PC-3 (cell line): ENCODE measurements around the gene ZNF746. TPM values are rescaled to one million over a fixed set of nuclear protein-coding genes. Genes with fewer than 3 reads are reported as not detected.

Experiments used
- ATAC-seq: fragments of 200-7000 bp; cut with Tn5 transposase; 2 replicates; pipeline ENCODE4 v1.9.1; 2020; ENCODE audit warnings: mild to moderate bottlenecking, moderate library complexity
- BruUV-seq: library from RNA; stranded (reverse); fragments of 400-500 nt; replicated peaks from 2 replicates; lab custom pipeline; 2021; lab: Mats Ljungman, UMichigan
- CTCF ChIA-PET: fragments of 300-600 bp; sonication (Branson Sonifier 250); formaldehyde crosslinking; loops from one replicate; lab custom pipeline; 2022; ENCODE audit warnings: antibody characterized with exemption; lab: Charles Lee
- POLR2A ChIA-PET: fragments of 300-600 bp; sonication (Branson Sonifier 250); formaldehyde crosslinking; loops from one replicate; lab custom pipeline; 2022; ENCODE audit warnings: antibody characterized with exemption; ENCODE audit not compliant: unreplicated experiment; lab: Charles Lee
- DNase-seq: peaks from one replicate; pipeline ENCODE4 v3.0.0-alpha.2; 2015
- H2AFZ ChIP-seq: fragments of 300-600 bp; sonication (generic); 2 replicates; pipeline ENCODE4 v1.6.0; 2016; ENCODE audit warnings: antibody characterized with exemption, low read length
- H3F3A ChIP-seq: fragments of 300-600 bp; sonication (generic); one replicate; pipeline ENCODE4 v1.6.0; 2017; ENCODE audit warnings: antibody characterized with exemption, low read length, control low read depth, mild to moderate bottlenecking; ENCODE audit not compliant: unreplicated experiment
- H3K27ac ChIP-seq: fragments of 300-600 bp; sonication (generic); 2 replicates; pipeline ENCODE4 v1.5.1; 2016; ENCODE audit warnings: mild to moderate bottlenecking, low read length
- H3K27me3 ChIP-seq: fragments of 300-600 bp; sonication (generic); 2 replicates; pipeline ENCODE4 v1.6.1; 2016; ENCODE audit warnings: low read length, mixed read lengths
- H3K36me3 ChIP-seq: fragments of 300-600 bp; sonication (generic); 2 replicates; pipeline ENCODE4 v1.6.1; 2016; ENCODE audit warnings: low read depth, mixed run types, low read length, mixed read lengths
- H3K4me1 ChIP-seq: fragments of 300-600 bp; sonication (generic); 2 replicates; pipeline ENCODE4 v1.5.1; 2016; ENCODE audit warnings: low read length; ENCODE audit not compliant: insufficient read depth
- H3K4me2 ChIP-seq: fragments of 300-600 bp; sonication (generic); 2 replicates; pipeline ENCODE4 v1.6.0; 2016; ENCODE audit warnings: low read length
- H3K4me3 ChIP-seq: fragments of 300-600 bp; sonication (generic); 2 replicates; pipeline ENCODE4 v1.5.1; 2016; ENCODE audit warnings: mild to moderate bottlenecking, low read length, mixed read lengths
- H3K79me2 ChIP-seq: fragments of 300-600 bp; sonication (generic); 2 replicates; pipeline ENCODE4 v1.6.1; 2017; ENCODE audit warnings: low read length, mixed read lengths
- H3K9ac ChIP-seq: fragments of 300-600 bp; sonication (generic); 2 replicates; pipeline ENCODE4 v1.6.0; 2016; ENCODE audit warnings: mild to moderate bottlenecking, low read length
- H3K9me2 ChIP-seq: fragments of 300-600 bp; sonication (generic); replicated peaks from 2 replicates; pipeline ENCODE4 v1.6.1; 2016; ENCODE audit warnings: mixed run types, low read length, mixed read lengths
- H3K9me3 ChIP-seq: fragments of 300-600 bp; sonication (generic); 2 replicates; pipeline ENCODE4 v1.6.1; 2016; ENCODE audit warnings: low read length, mixed read lengths
- H4K20me1 ChIP-seq: fragments of 300-600 bp; sonication (generic); 2 replicates; pipeline ENCODE4 v1.6.1; 2016; ENCODE audit warnings: low read length, mixed read lengths
- EZH2 ChIP-seq: fragments of 300-600 bp; sonication (generic); IDR thresholded peaks from one replicate; pipeline ENCODE4 v1.6.1; 2017; ENCODE audit warnings: antibody characterized with exemption, mild to moderate bottlenecking, low read length; ENCODE audit not compliant: unreplicated experiment
- EZH2phosphoT487 ChIP-seq: fragments of 300-600 bp; sonication (generic); IDR thresholded peaks from 2 replicates; pipeline ENCODE4 v1.6.1; 2018; ENCODE audit warnings: mild to moderate bottlenecking, antibody characterized with exemption, low read length, borderline replicate concordance
- intact Hi-C: fragments of 100-400 bp; cut with micrococcal nuclease; formaldehyde crosslinking; loops from 2 replicates; pipeline ENCODE4 v1.9.0; 2023
- total RNA-seq: library from RNA; depleted of rRNA; stranded (reverse); fragments of >200 nt; gene quantifications from 2 replicates; pipeline ENCODE4 v1.2.3, GENCODE V29; 2014
- TF ChIP-seq, protein P1 (sequence below): fragments of 300-600 bp; sonication (generic); conservative IDR thresholded peaks from 2 replicates; pipeline ENCODE4 v1.5.1; 2017; ENCODE audit warnings: antibody characterized with exemption, low read depth, mild to moderate bottlenecking, low read length

Gene ZNF746
- total RNA-seq, 1 experiment from 2014 or later: 19.6 TPM

- Histone ChIP-seq H3K9me2 (no peaks in the 10 kb centered on the region), H3K27ac (no peak overlapping the region), H3K79me2 (no peaks in the 10 kb centered on the region), H3K4me1 (no peaks in the 10 kb centered on the region), H2AFZ (no peak overlapping the region), H3K4me3 (no peak overlapping the region), H3F3A (no peaks in the 10 kb centered on the region), H3K9ac (no peak overlapping the region), H3K27me3 (no peaks in the 10 kb centered on the region), H3K4me2 (no peak overlapping the region), H3K36me3 (peaks cover 11% of the 10 kb centered on the region; the same call in 1 of the 2 replicates), H4K20me1 (no peaks in the 10 kb centered on the region), H3K9me3 (no peaks in the 10 kb centered on the region)
- CTCF ChIA-PET: no interaction called here
- POLR2A ChIA-PET: no interaction called here
- intact Hi-C loops: no loop called here
- DNase-seq (no peak), ATAC-seq (no peak)
- BruUV-seq: no TSS peak
- TF ChIP-seq, protein P1, sequence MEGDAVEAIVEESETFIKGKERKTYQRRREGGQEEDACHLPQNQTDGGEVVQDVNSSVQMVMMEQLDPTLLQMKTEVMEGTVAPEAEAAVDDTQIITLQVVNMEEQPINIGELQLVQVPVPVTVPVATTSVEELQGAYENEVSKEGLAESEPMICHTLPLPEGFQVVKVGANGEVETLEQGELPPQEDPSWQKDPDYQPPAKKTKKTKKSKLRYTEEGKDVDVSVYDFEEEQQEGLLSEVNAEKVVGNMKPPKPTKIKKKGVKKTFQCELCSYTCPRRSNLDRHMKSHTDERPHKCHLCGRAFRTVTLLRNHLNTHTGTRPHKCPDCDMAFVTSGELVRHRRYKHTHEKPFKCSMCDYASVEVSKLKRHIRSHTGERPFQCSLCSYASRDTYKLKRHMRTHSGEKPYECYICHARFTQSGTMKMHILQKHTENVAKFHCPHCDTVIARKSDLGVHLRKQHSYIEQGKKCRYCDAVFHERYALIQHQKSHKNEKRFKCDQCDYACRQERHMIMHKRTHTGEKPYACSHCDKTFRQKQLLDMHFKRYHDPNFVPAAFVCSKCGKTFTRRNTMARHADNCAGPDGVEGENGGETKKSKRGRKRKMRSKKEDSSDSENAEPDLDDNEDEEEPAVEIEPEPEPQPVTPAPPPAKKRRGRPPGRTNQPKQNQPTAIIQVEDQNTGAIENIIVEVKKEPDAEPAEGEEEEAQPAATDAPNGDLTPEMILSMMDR: no peak
- TF ChIP-seq EZH2: no peak
- TF ChIP-seq EZH2phosphoT487: no peak
Observed at GRCh38 chr7:149479568-149479967, 18.0 kb downstream of the ZNF746 start.

- CTCF ChIA-PET: no interaction called here
- DNase-seq: no peak
- intact Hi-C loops: no loop called here
- H3K4me1 ChIP-seq: no peaks in the 10 kb centered on the region
- no peak overlapping the region for H2AFZ ChIP-seq
- POLR2A ChIA-PET: no interaction called here
- H3F3A ChIP-seq: no peaks in the 10 kb centered on the region
- H3K27ac ChIP-seq: no peak overlapping the region
- H3K79me2 ChIP-seq: no peaks in the 10 kb centered on the region
- H3K4me3 ChIP-seq: no peak overlapping the region
- no peaks in the 10 kb centered on the region for H3K9me3 ChIP-seq
- H4K20me1 ChIP-seq: no peaks in the 10 kb centered on the region
- H3K9ac ChIP-seq: no peak overlapping the region
- TF ChIP-seq EZH2phosphoT487 (no peak), EZH2 (no peak)
- TF ChIP-seq, protein P1: no peak
- H3K9me2 ChIP-seq: no peaks in the 10 kb centered on the region
- no TSS peak for BruUV-seq
- peaks cover 17% of the 10 kb centered on the region; the same call in 1 of the 2 replicates for H3K36me3 ChIP-seq
- no peak for ATAC-seq
- no peak overlapping the region for H3K4me2 ChIP-seq
- H3K27me3 ChIP-seq: no peaks in the 10 kb centered on the region
Observed at GRCh38 chr7:149478754-149479153, 18.9 kb downstream of the ZNF746 start.

- Histone ChIP-seq H3K79me2 (no peaks in the 10 kb centered on the region), H3K9ac (no peak overlapping the region), H3K4me2 (no peak overlapping the region), H3K4me1 (no peaks in the 10 kb centered on the region), H3K9me2 (no peaks in the 10 kb centered on the region), H3K27ac (no peak overlapping the region), H2AFZ (no peak overlapping the region), H3F3A (no peaks in the 10 kb centered on the region), H3K4me3 (no peak overlapping the region), H3K27me3 (no peaks in the 10 kb centered on the region), H4K20me1 (no peaks in the 10 kb centered on the region), H3K9me3 (no peaks in the 10 kb centered on the region), H3K36me3 (peaks cover 23% of the 10 kb centered on the region; the same call in 1 of the 2 replicates)
- no peak for TF ChIP-seq EZH2
- no peak for TF ChIP-seq EZH2phosphoT487
- TF ChIP-seq, protein P1: no peak
- ATAC-seq (no peak), DNase-seq (no peak)
- intact Hi-C loops: no loop called here
- CTCF ChIA-PET: no interaction called here
- POLR2A ChIA-PET: no interaction called here
- BruUV-seq: no TSS peak
Observed at GRCh38 chr7:149477494-149478443, 19.8 kb downstream of the ZNF746 start.
